GM18867 (cell line): Measurements from ENCODE around the gene CHIC2.

Experiments
- ATAC-seq: cut with Tn5 transposase; IDR thresholded peaks from one replicate; pipeline ENCODE4 v1.9.1; 2021; ENCODE audit warnings: mild to moderate bottlenecking, moderate library complexity; ENCODE audit not compliant: unreplicated experiment

The CHIC2 gene

DNA sequence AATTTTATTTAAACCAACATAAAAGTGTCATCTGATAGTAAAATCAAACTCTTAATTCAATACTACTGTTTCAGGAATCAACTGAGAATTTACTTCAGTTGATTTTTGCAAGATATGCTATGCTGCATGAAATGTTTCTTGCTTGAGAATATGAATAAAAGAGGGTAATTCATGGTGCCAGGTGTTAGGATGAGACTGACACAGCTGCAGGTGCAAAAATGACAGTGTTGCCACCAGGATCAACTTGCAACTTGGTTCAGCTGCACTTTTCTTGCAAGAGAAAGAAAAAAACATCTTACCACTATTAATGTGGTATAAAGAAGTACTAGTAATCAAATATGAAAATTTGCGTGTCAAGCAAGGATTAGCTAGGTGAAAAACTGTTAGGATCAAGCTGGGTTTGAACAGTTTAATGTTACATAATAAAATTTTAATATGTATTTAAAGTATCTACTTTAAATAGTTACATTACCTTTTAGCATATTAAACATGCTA lies 49.7 kb downstream of the CHIC2 start:
- ATAC-seq = no peak

DNA sequence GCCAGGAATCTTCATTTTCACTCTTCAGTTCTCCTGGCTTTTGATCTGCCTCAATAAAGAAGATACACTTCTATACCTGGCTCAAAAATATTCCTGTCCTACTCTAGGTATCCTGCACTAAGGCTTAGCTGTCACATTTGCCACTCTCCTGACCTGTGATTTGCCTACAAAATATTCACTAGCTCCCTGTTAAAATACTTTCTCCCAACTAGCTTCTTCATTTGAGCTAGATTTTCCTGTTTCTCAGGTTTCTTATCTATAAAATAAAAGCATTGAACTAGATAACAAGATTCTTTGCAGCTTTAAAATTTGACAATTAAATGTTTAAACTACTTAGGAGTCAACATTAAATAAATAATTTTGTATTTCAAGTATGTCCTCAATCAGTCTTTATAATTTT lies 53.2 kb downstream of the CHIC2 start:
- no peak for ATAC-seq

DNA sequence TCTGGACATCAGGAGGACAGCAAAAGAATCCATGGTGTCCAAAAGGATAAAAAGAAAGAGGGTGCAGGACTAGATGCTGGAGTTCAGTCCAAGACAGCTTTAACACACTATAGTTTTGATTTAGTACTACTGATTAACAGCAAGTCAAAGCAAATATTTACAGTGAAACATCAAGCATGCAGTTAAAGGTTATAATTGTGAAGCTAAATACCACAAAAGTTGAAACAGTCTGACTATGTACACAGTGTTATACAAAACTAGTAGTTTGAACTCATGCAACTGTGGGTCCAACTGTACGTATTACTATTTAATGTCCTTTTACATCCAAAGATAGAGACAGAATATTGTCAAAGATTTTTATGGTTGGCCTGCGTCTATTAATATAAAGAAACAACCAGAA lies 57.6 kb downstream of the CHIC2 start:
- ATAC-seq = no peak

DNA sequence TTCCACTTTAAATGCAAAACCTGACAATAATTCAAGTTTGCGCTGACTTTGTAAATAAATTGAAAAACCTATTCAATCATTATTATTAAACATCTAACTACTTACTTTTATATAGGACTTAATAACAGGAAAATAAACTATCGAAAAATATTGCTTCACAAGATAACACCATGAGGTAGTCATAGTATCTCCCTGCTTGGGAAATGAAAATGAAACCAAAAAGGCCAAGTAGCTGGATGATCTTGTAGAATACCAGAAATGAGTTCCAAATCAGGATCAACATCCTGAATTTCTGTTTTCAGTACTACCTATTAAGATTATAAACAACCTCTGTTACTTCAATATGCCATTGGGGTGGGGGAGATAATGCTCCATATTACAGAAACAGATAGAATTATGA lies 58.9 kb downstream of the CHIC2 start:
- ATAC-seq = no peak

DNA sequence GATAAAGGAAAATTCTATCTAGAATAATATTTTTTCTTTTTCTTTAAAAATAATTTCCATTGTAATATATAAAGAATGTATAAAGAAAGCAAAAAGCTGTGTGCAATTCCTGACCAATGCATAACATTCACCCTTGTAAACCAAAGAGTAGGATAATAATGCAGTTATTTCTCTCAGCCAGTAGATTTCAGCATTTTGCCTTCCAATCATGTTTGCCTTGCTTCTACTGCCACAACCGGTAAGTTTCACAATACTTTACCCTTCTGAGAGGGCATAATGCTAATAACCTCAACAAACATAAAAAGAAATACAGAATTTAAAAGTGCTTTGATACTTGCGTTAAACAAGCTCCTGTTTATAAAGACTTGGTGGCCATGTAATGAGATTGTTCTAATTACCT lies 59.9 kb downstream of the CHIC2 start:
- no peak for ATAC-seq

DNA sequence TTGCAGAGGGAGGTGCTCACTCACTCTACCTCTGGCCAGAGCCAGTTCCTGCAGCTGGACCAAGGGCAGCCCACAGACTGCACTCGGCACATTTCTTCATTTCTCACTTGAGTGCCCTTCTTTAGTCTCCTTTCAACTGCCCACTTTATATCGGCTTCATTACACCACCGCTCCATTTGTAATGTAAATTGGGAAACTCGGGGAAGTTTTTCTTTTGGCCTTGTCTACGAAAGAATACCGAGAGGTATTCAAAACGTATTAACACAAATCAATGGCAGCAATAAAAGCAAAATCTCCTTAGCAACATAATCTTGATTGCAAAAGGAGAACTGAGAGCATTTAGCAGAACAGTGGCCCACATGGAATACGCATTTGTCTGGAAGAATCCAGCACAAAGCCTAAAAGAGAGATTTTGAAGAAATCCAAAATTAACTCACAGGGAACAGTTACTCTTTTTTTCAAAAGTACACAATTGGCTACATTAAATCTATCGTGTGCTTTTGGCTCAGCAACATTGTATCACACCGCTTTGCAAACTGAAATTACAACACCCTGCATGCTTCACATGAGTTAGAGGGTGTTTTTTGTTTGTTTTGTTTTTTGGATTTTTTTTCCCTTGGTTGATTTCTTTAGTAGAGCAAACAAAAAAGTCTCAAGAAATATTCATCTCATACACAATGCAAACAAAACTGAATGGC lies 62.6 kb downstream of the CHIC2 start:
- no peak for ATAC-seq

DNA sequence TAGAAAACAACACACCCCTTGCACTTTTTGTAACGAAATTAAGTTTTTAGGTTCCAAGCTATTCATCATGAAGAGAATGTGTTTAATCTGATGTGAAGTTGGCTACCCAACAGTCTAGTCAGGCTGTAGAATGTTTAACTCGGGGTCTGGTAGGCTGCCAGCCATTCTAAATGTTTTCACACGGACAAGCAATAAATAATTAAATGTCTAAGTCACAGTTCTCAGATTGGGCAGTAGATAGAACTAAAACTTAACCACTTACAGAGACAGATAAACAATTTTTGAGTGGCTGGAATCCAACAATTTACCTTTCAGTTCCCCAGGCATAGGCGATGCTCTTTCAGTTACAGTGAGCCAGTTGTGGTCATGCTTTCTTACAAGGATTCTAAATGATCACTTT lies 66.5 kb downstream of the CHIC2 start:
- no peak for ATAC-seq

DNA sequence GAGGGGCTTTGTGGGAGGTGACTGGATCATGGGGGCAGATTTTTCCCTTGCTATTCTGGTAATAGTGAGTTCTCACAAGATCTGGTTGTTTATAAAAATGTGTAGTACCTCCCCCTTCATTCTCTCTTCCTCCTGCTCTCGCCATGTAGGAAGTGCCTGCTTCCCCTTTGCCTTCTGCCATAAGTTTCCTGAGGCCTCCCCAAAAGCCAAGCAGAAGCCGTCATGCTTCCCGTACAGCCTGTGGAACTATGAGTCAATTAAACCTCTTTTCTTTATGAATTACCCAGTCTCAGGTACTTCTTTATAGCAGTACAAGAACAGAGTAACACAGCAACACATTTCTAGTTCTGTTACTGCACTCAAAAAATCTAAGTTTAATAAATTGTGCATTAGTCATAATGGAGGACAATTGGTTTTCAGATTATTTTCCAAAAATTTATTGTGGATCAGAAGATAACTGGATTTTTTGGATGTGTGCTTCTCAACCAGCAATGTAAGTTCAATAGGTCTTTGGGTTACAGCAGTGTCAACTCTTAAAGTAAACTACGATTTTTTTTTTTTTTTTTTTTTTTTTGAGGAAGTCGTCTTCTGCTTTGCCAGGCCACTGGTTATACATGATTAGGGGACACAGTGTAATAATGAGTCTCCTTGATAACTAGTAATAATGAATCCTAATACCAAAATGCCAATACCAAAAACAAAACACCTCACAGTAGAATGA lies 69.9 kb downstream of the CHIC2 start:
- no peak for ATAC-seq

DNA sequence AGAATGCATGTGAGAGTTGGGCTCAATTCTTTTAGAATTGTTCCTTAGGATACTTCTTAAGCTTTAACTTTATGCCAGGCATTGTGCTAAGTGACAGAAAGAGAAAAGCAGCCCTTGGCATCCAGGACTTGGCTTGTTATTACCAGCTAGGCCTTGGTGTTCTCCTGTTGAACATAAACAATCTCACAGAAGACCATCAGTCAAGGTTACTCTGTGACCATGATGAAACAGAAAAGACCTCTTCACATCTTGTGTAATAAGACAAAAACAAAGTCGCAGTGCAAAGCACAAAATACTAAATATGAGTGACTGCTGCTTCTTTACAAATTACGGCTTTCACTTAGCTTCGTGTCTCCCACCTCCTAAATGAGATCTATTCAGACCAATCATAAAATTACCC lies 71.6 kb downstream of the CHIC2 start:
- no peak for ATAC-seq

DNA sequence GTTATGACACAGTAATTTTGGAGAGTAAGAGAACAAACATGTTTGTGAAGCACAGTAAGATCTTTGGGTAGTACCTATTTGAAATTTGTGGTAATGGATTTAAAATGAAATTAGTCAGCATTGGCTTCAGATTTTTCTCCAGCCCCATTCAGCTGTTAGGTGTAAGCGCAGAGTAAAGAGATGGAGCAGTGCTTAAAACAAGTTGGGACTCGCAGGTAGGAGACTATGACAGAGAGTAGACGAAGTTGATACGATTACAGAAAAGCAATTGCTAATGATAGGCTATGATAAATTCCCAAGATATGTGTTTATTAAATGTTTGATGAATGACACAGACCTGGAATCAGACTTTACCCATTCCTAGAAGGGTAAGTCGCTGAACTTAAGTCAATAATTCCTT lies 72.6 kb downstream of the CHIC2 start:
- no peak for ATAC-seq

DNA sequence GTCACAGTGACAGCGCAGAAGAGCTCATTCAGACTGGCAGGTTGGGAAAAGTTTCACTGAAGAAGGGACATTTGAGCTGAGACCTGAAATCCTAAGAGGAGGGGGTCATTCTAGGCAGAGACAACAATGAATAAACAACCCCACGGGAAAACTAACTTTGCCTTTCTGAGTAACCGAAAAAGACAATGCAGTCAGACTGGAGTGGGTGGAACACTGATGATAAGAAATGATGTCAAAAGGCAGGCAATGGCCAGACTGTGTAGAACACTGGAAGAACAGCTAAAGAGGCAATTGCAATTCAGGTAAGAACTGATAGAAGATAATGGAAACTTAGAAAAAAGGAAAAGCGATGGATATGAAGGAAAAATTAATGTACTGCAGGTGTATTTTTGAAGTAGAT lies 73.8 kb downstream of the CHIC2 start:
- no peak for ATAC-seq

DNA sequence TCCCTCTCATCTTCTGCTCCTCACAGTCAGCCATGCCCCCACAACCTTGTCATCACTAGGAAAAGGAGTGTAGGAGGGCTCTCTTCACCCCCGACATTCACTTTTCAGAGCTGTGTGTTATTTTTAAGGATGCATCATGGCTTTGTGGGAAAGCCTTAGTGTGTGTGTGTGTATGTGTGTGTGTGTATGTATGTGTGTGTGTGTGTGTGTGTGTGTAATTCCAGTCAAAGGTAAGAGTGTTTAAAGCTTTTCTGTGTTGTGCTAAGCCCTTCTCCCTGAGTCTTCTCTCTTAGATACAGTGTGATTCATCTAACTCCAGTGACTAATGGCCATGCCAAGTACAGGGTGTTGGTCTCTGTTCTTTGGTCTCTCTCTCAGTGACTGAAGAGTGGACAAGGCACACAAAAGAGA lies 76.6 kb downstream of the CHIC2 start:
- no peak for ATAC-seq

DNA sequence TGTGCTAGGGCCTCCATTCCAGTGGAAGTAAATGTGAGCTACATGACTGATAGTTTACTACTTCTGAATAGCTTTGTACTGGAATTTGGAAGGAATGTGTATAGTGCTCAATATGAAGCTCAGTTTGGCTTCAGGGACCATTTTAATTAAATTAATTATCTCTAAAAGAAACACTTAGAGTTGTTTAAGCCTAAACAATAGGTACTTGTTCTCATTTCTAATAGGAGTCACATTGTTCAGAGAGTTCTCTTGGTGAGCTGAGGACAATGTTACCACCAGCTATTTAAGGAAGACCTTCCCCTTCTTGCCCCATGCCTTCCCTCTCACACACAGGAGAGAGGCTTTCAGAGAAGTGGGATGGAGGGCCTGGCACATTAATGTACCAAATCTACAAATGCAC lies 78.3 kb downstream of the CHIC2 start:
- no peak for ATAC-seq

DNA sequence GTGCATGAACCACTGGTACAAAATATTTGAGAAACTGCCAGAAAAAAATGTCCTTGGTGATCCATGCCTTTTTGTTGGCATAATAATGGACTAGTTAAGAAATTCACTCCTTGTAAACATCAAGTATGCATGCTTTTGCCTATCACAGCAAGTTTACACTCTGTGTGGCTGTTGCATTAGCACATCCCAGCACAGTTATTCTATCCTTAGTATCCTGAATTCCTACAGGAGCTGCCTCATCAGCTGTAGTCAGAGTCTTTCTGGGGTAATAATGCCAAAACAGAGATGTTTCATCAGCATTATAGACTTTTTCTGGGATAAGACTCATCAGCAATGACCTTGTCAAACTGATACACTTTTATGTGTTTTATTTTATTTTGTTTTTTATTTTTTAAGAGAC lies 82.8 kb downstream of the CHIC2 start:
- ATAC-seq = no peak

DNA sequence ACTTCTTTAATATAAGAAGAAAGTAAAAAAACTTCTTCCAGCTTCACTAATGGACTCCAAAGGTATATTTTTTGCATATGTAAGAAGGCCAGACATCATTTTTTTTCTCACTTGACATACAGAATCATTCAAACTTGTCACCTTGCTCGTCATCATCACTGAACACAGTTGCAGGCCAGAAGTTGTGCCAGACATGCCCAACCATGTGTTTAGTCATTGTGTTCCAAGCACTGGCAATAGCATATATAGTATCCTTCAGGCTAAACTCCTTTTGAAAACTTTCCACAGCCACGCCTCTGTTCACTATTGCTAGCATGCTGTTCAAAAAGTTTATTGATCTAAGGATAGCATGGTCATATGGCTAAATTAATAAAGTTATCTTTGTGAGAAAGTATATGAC lies 83.3 kb downstream of the CHIC2 start:
- ATAC-seq = no peak

DNA sequence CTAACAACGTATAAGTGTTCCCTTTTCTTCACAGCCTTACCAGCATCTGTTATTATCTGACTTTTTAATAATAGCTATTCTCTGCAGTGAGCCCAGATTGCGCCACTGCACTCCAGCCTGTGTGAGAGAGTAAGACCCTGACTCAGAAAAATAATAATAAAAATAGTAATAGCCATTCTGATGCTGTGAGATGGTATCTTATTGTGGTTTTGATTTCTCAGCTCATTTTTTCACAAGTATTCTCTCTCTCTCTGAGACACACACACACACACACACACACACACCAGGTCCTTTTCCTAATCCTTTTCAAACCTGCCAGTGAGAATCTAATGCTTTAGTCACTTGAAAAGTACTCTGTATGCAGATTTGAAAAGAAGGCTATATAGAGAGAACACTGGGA lies 89.8 kb downstream of the CHIC2 start:
- no peak for ATAC-seq

DNA sequence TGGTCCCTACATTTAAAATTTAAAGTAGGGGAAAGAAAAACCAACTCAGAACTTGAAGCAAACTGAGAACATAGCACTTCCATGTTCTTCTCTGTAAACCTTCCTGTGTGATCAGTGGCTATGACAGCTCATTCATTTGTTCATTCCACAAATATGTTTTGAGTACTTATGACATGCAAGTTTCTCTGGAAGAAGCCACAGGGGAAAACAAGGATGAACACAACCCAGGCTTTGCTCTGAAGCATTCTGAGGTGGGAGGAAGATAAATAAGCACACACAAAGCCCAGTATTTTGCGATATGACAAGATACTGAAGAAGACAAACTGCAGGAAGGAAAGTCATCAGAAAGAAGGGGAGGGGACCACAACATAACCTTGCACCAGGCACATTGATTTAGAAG lies 96.4 kb downstream of the CHIC2 start:
- ATAC-seq = no peak

DNA sequence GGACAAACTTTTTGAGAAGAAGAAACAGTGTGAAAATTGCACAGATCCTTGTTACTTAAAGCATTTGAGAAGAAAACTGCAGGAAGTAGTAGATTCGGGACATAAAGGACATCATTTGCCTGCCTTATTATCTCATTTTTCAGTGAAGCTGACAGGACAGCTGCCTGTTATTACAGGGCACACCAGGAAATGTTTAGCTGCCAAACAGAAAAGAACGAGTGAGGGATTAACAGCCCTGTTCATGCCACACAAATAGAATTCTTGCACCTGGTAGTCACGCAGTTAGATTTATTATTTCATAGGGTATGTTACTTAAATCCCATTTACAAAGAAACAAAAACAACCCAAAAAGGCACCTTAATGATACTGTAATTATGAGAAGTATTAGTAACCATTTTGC lies 100.6 kb downstream of the CHIC2 start:
- ATAC-seq = no peak

DNA sequence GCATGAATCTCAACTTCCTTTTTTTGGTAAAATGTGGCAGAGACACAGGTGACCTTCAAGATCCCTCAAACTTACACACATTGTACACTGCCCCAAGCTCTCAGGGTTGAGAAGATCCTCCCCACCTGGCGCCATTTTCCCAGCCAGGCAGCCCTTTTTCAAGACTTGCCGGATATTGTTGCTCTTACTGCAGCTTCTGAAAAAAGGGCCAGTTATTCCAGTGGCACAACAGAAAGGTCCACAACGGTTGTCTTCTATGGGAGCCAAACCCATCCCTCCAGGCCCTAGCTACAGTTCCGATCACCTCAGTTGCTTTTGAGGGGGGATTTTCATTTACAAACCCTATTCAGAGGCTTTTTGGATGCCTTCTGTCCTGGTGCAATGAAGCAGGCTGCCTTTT lies 101.1 kb downstream of the CHIC2 start:
- no peak for ATAC-seq

DNA sequence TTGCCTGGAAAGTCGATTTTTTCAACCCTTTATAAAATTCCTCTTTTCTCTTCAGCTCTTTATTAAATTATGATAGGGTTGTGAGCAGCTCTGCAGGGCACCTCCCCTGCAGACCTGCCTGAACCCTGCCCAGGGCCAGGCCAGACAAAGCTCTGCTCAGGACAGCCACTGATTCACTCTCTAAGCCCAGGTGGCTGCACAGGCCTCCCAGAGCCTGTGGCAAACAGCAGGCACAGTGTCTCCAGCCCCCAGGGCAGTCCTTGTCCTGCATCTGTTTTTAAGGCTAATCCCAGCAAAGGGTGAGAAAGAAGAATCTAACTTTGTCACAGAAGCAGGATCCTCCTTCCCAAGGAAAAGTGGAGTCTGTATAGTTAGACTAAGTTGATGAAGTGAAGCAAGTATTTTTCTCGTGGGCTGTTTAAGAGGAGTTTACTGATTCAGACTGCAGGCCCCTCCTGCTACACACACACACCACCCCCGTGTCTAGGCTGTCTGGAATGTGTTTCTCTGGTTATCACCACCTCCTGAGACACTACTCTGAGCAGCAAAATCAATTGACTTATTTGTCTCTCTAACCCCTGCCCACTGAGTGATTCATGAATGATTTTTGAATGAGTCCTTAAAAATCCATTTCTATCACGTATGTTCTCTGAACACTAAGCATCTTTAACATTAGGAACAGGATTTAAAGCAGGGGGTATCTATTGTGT lies 101.7 kb downstream of the CHIC2 start:
- no peak for ATAC-seq

DNA sequence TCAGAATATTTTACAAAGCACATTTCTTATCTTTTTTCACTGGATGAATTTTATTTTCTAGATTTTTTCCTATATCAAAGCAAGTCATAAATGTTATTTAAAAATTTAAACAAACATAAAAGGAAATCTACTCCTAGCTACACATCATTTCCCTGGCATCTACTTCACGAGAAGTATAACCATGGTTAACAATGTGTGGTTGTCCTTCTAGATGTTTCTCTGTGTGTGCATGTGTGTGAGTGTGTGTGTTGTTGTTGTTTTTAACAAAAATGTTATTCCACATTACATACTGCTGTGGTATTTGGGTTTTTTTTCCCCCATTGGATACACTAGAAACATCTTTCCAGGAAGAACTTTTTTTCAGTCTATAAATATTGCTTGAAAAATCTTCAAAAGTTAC lies 103.1 kb downstream of the CHIC2 start:
- ATAC-seq = no peak

DNA sequence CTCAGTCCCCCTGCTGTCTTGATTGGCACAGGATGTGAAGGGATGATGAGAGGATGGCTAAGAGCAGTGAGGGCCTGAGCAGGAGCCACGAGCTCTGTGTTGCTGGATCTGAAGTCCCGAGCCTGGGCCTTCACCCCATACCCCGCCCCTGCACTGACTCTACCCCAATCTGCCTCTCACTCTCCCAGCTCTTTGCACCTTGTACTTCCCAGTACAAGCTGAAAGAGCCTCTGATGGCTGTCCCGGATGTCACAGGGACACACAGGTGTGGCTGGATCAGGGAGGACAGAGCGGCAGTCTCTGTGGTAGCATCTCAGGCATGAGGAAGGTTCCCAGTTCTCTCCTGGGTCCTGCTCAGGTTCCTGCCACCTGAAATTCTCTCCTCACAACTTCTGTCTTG lies 103.6 kb downstream of the CHIC2 start:
- no peak for ATAC-seq
